CD4-positive, alpha-beta T cell treated with Interleukin-4 for 1 hour (primary cell): ENCODE data around the gene ROR1.

ENCODE experiments used
- DNase-seq, 2 donors: peaks; one replicate each; pipeline ENCODE4 v3.0.0-alpha.2; 2020 to 2022

ROR1 gene

DNA sequence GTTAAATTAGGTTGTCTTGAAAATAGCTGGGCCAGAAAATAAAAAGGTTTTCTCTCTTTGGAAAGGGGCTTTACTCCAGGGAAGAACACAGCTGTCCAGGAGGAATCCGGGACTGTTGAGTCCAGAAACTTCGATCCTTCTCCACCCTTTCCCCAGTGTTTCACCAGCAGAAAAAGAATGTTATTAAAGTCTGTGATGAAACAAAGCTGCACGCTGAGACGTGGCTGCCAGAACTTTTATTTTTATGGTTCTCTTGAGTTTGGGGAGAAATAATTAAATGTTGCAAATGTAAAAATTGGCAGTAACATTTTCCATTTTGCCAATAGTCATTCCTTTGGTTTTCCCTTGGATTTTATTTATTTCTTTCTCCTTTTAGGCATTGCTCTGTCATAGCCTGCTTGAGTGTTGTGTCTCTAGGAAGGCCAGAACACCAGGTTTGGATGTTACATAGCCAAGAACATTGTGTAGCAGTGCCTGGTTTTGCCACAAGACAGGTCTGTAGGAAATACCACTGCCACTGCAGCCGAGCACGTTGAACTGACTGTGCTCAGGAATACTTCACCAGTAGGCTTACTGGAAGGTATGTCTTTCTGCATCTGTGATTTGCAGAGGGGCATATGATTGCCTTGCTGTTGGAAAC, 87.4 kb downstream of the ROR1 start:
- no peak for DNase-seq

DNA sequence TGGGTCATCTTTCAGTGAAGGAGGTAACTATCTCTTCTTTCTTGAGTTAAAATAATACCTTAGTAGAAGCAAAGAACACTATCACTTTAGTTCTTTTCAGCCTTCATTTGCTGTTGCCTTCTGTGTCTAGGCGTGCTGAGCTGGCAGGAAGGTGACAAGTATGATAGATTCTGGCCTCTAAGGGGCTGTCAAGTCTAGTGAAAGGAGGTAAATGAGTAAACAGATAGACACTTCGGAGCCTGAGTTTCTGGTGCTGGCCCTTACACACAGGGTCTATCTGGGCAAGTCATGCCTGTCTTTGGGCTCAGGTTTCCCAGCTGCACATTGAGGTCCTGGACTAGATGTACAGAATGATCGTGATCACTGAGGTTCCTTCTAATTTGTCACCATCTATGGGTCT, 89.3 kb downstream of the ROR1 start:
- DNase-seq, result no peak

DNA sequence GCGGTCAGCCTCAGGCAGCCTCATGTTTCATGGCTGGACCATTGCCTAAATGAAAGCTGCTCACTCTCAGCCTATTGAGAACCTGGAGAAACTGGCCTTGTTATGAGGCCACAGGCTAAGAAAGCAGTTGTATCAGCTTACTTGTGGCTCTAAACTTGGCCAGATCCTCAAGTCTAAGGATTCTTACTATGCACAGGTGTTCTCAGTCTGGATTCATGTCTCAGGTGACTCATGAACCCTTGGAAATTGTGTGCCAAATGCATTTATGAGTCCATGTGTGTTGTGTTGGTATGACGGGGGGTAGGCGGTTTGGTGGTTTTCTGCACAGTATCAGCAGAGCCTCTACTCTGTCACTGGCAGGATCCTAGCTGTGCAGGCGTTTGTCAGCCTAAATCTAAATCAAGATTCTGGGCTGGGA, 90.4 kb downstream of the ROR1 start:
- no peak for DNase-seq

- no peak for DNase-seq
These were observed 91.7 kb downstream of the ROR1 start for GRCh38 chr1:63865561-63865960.

DNA sequence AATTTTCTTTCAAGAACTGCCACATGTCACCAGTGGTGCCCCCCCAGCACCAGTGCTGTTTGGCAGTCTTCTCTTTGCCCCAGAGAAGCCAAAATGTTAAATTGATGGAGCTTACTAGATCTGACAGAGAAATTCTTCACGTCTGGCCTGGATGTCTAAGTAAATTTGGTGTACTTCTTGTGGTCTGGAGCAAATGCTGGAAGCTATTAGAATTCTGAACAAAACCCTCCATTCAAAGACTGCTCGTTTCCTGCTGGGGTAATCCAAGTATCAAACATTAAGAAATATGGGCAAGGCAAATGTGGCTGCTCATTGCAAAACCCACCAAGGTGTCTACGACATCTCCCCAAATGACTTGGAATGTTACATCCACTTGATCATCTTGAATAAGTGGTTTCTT, 92.3 kb downstream of the ROR1 start:
- no peak for DNase-seq

DNA sequence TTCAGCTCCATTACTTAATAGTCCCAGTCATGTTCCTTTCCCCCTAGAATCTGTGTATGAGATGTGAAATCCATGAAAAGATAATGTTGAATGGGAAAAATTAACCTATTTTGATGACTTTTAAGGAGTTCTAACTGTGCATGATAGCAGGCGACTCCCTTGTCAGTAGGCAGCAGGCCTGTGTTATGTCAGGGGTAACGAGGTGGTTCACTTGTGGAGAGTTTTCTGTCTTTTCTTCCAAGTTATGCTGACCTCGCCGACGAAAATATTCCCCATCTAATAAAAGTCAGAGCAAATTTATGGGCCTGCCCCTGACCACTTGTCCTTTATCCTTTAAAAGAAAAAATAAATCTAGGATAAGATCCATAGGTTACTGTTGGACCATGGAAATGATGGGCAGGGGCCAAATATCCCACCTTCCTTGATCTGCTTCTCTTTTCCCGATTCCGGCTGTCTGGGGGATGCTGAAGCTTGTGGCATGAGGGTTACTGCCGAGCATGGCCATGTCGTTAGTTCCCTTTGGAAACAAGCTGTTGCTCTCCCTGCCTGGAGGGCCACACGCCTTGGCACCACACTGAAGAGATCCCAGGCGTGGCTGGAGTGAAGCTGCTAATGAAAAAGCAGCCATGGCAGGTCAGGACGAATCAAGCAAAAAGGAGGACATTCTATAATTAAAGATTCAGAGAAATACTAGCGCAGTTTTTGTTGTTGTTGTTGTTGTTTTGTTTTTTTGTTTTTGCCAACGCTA, 93.8 kb downstream of the ROR1 start:
- no peak for DNase-seq

- DNase-seq, result no peak
These were observed 94.5 kb downstream of the ROR1 start for GRCh38 chr1:63868268-63868781.

- no peak for DNase-seq
These were observed 96.3 kb downstream of the ROR1 start for GRCh38 chr1:63870152-63870551.

- no peak for DNase-seq
These were observed 97.6 kb downstream of the ROR1 start for GRCh38 chr1:63871463-63871862.

- DNase-seq, result no peak
These were observed 99.9 kb downstream of the ROR1 start for GRCh38 chr1:63873751-63874150.

DNA sequence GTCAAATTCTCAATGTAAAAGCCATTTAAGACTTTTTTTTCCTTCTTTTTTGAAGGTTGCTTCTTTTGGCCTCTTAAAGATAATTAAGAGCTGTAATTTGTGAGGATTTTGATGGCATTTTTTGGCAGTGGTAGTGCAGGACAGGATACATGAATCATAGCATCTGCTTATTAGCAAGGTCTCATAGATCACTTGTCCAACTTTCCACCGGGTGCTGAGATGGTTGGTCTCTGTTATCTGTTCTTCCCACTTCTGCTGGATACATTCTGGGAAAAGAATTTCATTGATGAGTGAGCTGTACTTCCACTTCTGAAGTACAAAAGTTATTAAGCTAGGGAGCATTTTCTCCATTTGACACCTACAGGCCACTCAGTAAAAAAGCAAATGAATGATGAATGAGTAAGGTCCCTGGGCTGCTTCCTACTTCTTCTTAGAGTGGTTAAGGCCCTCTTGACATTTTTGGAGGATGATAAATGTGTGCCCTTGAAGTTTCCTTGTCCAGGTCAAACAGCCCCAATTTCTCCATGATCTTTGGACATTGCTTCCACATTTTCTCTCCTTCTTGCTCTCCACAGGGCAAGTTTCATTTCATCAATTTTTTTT, 100.6 kb downstream of the ROR1 start:
- DNase-seq, result no peak

DNA sequence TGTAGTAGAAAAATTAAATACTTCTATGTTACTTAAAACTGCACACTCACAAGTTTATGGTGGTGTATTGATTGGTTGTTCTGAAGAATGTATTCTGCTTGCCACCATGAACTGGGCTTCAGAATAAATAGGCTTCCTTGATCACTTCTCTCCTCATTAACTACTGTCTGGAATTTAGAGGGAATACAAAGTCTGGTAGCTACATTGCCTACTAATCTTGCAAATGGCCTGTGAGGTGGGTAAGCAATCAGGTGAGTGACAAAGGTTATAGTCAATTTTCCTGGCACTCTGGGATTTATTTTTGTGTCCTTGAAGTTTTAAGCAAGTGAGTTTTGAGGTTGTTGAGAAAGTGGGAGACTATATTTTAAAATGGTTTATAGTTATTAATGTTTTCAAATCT, 101.8 kb downstream of the ROR1 start:
- no peak for DNase-seq

GRCh38 chr1:63877021-63877767, 103.4 kb downstream of the ROR1 start:
- no peak for DNase-seq

- DNase-seq, result no peak
These were observed 104.0 kb downstream of the ROR1 start for GRCh38 chr1:63877816-63878215.

DNA sequence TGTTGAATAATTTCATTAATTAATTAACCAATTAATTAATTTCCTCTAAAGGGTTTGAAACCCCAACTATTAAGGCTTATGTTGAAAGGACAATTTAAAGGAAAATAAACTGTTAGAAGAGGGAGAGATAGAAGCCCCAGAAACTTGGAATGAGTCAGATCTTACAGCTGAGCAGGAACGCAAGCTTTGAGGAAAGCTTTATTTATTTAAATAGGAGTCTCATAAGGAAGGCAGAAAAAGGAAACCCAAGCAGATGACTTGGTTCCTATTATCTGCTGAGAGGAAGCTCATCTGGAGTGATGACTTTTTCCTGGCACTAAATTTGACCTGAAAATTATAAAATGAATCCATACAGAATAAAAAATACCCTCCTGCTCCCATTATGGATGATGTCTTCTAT, 105.1 kb downstream of the ROR1 start:
- no peak for DNase-seq

- DNase-seq, result no peak
These were observed 107.2 kb downstream of the ROR1 start for GRCh38 chr1:63880958-63881576.

GRCh38 chr1:63882048-63882704, 108.4 kb downstream of the ROR1 start:
- DNase-seq, result no peak

DNA sequence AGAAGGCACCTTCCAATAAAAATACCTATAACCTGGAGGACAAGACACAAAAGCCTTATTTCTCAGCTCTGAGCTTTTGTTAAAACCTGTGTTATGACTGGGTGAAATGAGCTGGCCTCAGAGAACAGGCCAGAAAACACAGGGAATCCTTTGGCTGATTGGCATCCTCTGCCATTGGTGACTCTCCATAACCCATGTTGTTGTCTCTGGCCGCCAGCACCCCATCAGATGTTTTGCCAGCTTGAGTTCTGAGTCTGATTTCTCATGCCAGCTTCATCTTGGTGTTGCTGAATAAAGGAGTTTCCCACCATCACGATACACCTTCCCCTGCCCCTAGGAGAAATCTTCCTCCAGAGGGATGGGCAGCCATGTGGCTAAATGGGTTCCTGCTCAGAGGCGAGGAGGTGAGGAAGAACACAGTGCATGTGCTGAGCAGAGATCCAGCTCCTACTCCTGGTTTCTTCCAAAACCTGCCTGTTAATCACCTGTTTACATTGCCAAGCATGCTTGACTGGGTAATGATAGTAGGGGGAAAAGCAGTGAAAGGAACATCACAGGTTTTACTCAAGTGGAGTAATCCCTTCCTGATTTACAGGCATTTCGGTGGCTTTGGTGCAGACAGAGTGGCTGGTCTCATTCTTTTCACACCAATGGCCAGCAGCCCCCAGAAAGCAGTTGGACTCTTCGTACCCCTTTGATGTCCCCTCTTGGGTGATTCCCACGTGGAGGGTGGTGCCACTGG, 109.8 kb downstream of the ROR1 start:
- DNase-seq, result no peak

DNA sequence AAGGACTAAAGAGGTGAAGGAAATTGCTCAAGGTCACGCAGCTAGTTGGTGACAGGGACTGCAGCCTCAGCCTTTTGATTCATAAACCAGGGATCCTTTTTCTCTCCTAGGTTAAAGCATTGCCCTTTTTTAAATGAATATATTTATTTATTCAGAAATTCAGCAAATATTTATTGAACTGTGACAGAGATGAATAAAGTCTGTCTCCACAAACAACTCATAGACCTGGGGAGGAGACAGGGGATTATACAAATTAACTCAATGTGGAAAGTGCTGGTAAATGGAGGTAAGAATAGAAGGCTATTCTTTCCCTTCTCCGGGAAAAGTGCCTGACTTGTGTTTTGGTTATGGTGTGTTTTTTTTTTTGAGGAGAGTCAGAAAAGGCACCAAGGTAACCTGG, 110.7 kb downstream of the ROR1 start:
- no peak for DNase-seq

- no peak for DNase-seq
These were observed 112.1 kb downstream of the ROR1 start for GRCh38 chr1:63885899-63886298.

DNA sequence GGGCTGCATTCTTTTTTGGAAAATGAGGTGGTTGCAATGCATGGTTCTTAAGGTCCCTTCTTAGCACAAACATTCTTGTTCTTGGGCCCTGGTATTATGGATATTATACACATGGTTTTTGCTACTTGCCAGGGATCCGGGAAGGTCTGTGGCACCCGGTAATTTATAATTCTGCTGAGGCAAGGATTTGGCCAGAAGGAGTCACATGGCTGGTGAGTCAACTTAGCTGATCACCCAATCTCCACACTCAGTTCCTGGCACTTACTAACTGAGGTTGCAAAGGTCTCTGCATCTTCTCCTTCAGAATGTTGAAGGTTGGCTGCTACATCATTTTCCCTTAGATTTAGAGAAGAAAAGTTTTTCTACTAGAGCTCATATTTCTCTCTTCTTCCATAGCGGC, 112.5 kb downstream of the ROR1 start:
- no peak for DNase-seq

GRCh38 chr1:63887809-63888208, 114.0 kb downstream of the ROR1 start:
- no peak for DNase-seq
